ENCODE data around the gene TRIM63.
A peak's percentile ranks its signal among the peaks of the same experiment; 100 is the strongest.
"Not testable (repeated sequence)": the region's sequence is repeated elsewhere in the genome, so short reads cannot be mapped to it uniquely, and the experiment has no call there.

TRIM63 gene

DNA sequence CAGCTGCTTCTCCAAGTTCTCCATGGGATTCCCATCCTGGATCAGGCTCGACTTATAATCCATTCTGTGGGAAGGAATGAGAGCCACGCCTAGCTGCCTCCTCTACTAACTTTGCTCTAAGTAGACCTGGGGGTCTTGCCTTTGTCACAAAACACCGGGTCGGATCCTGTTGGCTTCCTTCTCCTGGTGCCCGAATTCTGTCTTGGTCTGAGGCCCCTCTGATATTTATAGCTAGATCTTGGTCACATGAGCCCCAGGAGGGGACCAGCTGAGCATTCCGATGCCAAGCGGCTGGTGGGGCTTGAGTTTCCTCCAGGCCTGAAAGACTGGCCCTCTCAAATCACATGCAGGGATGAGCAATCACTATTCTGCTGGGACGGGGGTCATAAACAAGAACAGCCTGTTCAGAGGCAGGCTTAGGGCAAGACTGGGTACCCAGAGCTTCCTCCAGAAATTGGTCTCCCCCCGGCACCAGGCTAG lies at the start of gene TRIM63:
Gene TRIM63, minus strand, starts transcription at position 199 of the 480 bp plus-strand sequence. Its CDS starts 136 bp downstream, at position 63.
- no peak for DNase-seq (ENCODE audit: low read depth, low spot score)

- DNase-seq (ENCODE audit: low read depth, low spot score), result no peak
Observed at GRCh38 chr1:26114165-26114927, 46.9 kb upstream of the TRIM63 start.

DNA sequence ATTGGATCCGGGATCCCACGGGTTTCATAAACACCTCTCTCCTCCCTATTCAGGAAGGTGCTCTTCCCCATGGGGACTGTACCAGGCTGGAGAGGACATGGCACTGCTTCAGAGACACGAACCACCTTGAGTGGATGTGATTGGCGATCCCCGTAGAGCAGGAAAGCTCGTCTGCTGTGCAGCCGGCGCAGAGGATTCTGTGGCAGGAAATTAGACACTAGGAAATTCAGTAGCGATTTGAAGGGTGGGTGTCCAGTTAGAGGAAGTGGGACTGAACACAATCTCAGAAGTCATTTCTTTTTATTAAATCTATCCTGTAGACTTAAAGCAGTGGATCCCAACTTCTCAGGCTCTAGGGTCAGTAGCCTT lies 45.0 kb upstream of the TRIM63 start:
- DNase-seq (ENCODE audit: low read depth, low spot score), result no peak

- DNase-seq (ENCODE audit: low read depth, low spot score), result peak; percentile 79
Observed at GRCh38 chr1:26111530-26112406, 44.3 kb upstream of the TRIM63 start, which contains the start of gene PDIK1L. TSS of gene PDIK1L (plus strand) at chr1:26111824. CDS start at chr1:26114309, 2,485 bp downstream.

DNA sequence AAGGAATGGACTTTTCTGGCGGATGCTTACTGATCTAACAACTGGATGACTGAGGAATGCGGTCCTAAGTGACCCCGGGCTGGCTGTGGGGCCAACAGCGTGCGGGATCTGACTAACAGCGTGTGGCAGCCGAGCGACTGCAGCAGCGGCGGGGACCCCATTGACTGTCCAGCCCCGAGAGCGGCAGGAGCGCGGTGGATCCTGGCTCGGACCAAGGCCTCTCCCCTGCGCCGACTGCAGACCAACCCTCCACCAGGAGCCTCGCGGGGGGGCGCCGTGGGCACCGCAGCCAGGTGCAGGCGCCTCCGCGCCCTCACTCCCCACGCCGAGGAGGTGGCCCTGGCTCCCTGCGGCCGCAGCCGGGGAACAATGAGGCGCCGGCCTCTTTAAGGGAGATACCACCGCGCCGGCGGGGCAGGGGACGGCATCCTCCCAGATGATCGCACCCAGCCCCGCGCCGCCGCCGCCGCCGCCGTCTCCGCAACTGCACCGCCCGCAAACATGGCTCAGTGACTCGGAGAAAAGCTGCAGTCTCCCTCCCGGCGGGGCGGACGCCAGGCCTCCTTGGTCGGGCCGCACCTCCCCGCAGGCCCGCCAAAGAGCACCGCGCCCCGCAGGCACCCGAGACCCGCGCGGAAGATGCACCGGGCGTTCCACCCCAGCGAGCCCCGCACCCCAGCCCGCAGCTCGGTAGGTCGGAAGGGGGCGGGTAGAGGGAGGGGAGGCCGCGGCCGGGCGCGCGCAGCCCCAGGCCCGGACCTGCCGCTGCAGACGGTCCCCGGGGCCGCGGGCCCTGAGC lies 43.5 kb upstream of the TRIM63 start:
- DNase-seq (ENCODE audit: low read depth, low spot score), result no peak

- no peak for DNase-seq (ENCODE audit: low read depth, low spot score)
Observed at GRCh38 chr1:26109229-26110164, 42.1 kb upstream of the TRIM63 start.

DNA sequence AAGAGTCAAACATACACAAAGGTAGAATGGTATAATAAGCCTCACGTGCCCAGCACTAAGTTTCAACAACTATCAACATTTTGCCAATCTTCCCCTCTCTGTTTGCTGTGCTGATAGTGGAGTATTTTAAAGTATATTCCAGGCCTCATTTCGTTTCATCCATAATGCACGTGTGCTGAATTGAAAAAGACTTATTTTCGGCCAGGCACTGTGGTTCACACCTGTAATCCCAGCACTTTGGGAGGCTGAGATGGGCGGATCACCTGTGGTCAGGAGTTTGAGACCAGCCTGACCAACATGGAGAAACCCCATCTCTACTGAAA lies 37.8 kb upstream of the TRIM63 start:
- not testable (repeated sequence) for DNase-seq (ENCODE audit: low read depth, low spot score)

- DNase-seq (ENCODE audit: low read depth, low spot score), result no peak
Observed at GRCh38 chr1:26102526-26102925, 35.1 kb upstream of the TRIM63 start.

DNA sequence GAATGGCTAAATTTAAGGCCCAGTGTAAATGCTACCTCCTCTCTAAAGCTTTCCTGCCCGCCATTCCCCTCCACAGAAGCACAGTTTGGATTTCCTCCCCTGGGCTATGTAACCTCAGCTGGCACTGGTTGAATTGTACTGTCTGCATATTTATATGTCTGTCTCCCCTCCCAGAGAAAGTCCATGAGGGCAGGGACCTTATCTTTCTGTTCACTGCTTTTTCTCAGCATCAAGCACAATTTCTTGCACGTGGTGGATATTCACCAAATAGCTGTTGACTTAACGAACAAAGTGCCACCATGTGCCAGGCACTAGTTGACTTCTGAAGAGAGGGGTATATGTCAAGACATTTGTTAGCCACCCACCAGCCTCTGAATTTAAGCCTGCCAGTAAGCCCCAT lies 34.7 kb upstream of the TRIM63 start:
- no peak for DNase-seq (ENCODE audit: low read depth, low spot score)

GRCh38 chr1:26100204-26100603 lies 32.8 kb upstream of the TRIM63 start:
- DNase-seq (ENCODE audit: low read depth, low spot score), result not testable (repeated sequence)

- DNase-seq (ENCODE audit: low read depth, low spot score), result no peak
Observed at GRCh38 chr1:26099780-26100179, 32.4 kb upstream of the TRIM63 start.

- DNase-seq (ENCODE audit: low read depth, low spot score), result no peak
Observed at GRCh38 chr1:26098602-26099001, 31.2 kb upstream of the TRIM63 start.

GRCh38 chr1:26097696-26098095 lies 30.3 kb upstream of the TRIM63 start:
- DNase-seq (ENCODE audit: low read depth, low spot score), result no peak

GRCh38 chr1:26096471-26096870 lies 29.0 kb upstream of the TRIM63 start:
- DNase-seq (ENCODE audit: low read depth, low spot score), result no peak

DNA sequence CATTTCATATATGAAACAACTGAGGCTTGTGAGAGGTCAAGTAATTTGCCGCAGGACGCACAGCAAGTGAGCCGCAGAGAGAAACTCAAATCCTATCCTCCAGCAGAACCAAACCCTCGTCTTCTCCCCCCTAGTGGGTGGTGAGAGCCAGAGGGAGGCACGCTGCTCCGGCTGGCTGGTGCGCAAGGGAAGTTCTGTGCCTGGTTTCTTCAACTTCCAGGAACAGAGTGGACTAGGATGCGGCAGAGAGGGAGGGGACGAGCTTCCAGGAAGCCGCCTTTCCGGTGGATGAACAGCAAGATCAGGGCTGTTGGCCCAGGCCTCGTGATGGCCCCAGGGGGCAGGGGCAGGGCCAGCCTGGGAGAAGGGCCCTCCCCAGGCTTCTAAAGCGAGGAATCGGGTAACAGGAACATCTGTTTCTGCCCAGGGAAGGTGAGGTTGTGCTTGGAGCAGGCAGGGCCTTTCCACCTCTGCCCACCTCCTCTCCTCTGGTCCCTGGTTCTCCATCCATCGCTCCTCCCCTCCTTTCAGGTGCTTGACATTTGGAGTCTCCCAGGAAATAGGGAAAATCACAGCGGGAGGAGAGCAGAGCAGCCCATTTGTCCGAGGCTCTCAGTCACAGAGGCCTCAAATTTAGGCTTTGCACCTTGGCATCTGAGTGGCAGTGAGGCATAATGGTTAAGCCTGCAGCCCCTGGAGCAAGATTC lies 27.4 kb upstream of the TRIM63 start:
- peak; percentile 26 for DNase-seq (ENCODE audit: low read depth, low spot score)

GRCh38 chr1:26094076-26094669 lies 26.7 kb upstream of the TRIM63 start:
- no peak for DNase-seq (ENCODE audit: low read depth, low spot score)

DNA sequence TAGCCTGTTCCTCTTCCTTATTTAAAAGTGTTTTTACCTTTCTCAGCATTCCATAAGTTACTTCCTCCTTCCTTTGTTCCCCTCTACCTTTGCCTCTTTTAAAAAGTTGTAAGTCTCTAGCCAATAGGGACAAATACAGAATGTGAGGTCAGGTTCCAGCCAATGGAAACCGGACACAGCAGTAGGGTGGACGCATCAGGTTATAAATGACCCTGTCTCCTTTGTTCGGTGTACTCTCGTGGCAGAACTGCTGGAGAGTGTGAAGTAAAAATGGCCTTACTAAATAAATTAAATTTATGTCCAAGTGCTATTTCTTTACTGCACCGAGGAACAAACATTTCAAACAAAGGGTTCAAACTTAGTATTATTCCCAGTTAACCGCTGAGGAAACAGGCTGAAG lies 26.1 kb upstream of the TRIM63 start:
- not testable (repeated sequence) for DNase-seq (ENCODE audit: low read depth, low spot score)

DNA sequence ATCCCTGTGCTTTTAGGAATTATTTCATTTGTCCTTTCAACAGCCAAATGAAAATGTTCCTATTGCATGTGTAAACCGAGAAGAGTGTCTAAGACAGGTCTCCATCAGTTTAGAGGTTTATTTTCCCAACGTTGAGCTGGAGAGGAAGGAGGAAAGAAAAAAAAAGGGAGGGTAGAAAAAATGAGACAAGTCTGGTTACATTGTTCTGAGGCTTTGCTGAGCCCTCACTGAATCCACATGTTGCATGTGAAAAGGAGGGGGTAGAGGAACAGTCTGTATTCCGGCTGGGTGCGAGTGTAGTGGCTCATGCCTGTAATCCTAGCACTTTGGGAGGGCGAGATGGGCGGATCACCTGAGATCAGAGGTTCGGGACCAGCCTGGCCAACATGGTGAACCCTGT lies 25.0 kb upstream of the TRIM63 start:
- DNase-seq (ENCODE audit: low read depth, low spot score), result no peak

- DNase-seq (ENCODE audit: low read depth, low spot score), result no peak
Observed at GRCh38 chr1:26090893-26091292, 23.5 kb upstream of the TRIM63 start.

GRCh38 chr1:26089125-26089524 lies 21.7 kb upstream of the TRIM63 start:
- DNase-seq (ENCODE audit: low read depth, low spot score), result no peak

Data from brain pericyte (primary cell).